Measurements from ENCODE around the gene SOX21.

Gene SOX21

DNA sequence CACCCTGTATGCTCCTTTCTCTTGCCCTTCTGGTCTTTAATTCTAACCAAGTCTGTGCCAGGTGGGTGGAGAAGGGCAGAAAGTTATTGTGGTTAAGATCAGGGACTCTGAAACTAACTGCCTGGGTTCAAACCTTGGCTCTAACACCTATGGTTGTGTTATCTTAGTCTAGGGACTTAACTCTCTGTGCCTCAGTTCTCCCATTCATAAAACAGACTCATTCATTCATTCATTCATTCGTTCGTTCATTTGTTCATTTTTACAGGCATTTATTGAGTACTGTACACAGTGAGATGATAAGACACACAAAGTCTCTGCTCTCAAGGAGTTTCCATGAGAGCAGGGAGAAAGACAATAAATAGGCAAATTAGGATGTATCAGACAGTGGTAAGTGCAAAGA, 30.1 kb downstream of the SOX21 start:
- H3K4me3 ChIP-seq (replicated peaks in 1 of 2; ENCODE audit: low read depth in 2 of 2, low read length in 2 of 2): no peak overlapping the region
- TF ChIP-seq, protein P1, sequence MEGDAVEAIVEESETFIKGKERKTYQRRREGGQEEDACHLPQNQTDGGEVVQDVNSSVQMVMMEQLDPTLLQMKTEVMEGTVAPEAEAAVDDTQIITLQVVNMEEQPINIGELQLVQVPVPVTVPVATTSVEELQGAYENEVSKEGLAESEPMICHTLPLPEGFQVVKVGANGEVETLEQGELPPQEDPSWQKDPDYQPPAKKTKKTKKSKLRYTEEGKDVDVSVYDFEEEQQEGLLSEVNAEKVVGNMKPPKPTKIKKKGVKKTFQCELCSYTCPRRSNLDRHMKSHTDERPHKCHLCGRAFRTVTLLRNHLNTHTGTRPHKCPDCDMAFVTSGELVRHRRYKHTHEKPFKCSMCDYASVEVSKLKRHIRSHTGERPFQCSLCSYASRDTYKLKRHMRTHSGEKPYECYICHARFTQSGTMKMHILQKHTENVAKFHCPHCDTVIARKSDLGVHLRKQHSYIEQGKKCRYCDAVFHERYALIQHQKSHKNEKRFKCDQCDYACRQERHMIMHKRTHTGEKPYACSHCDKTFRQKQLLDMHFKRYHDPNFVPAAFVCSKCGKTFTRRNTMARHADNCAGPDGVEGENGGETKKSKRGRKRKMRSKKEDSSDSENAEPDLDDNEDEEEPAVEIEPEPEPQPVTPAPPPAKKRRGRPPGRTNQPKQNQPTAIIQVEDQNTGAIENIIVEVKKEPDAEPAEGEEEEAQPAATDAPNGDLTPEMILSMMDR (IDR thresholded peaks at IDR 0.05; ENCODE audit: low read depth, low read length): no peak

DNA sequence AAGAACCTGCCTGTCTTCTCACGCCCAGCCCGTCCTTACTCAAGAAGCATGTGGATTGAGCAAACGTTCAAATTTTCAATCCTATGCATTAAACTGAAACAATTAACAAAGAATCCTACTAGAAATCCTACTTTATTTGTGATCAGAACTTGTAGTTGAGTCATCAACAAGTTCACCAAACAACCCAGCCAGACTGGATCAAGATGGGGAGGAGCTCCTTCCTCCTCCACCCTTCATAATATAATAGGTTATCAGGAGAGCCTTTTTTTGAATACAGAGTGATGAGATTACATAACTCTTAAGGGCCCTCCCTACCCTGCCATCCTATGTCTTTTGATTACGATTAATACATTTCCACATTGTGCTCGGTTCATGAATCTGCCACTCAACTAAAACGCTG, 32.7 kb downstream of the SOX21 start:
- DNase-seq (ENCODE audit: low read depth in 2 of 2): no peak
- TF ChIP-seq, protein P1 (IDR thresholded peaks at IDR 0.05; ENCODE audit: low read depth, low read length): no peak
- no peak overlapping the region for H3K4me3 ChIP-seq (replicated peaks in 1 of 2; ENCODE audit: low read depth in 2 of 2, low read length in 2 of 2)

More for the DNA sequence above, 30.1 kb downstream of the SOX21 start:
- DNase-seq (ENCODE audit: low read depth in 2 of 2): no peak

DNA sequence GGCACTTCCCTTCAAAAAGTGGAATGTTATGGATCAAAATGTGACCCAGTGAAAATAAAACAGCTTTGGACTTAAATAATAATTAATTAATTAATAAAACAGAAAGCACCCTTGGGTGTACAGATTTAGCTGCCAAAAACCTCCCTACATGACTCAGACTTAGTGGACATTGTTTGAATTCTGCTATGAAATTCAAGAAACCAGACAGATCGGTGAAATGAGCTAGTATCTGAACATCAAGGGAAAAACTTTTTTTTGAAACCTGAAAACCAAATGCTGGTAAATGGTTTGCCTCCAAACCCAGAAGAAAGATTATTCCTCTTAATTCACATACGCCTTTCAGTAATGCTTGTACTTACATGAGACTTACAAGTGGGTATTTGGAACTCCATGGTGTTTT, 33.5 kb downstream of the SOX21 start:
- TF ChIP-seq, protein P1 (IDR thresholded peaks at IDR 0.05; ENCODE audit: low read depth, low read length): no peak
- no peak overlapping the region for H3K4me3 ChIP-seq (replicated peaks in 1 of 2; ENCODE audit: low read depth in 2 of 2, low read length in 2 of 2)
- no peak for DNase-seq (ENCODE audit: low read depth in 2 of 2)

DNA sequence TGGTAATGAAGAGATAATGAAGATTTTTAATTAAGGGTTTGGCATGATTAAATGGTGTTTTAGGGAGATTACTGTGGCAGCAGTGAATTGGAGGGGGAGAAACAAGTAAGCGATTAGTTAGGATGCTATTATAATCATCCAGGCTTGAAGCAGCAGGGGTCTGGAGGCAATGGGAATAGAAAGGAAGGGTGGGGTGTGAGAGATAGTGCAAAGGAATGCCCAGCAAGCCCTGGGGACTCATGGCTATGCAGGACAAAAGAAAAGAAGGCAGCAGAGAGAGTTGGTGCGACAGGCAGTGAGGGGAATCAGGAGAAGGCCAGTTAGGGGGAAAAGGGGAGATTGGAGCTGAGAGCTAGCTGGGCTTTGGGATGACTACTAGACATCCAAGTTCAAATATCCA, 34.5 kb downstream of the SOX21 start:
- H3K4me3 ChIP-seq (replicated peaks in 1 of 2; ENCODE audit: low read depth in 2 of 2, low read length in 2 of 2): no peak overlapping the region
- TF ChIP-seq, protein P1 (IDR thresholded peaks at IDR 0.05; ENCODE audit: low read depth, low read length): no peak
- DNase-seq (ENCODE audit: low read depth in 2 of 2): no peak

DNA sequence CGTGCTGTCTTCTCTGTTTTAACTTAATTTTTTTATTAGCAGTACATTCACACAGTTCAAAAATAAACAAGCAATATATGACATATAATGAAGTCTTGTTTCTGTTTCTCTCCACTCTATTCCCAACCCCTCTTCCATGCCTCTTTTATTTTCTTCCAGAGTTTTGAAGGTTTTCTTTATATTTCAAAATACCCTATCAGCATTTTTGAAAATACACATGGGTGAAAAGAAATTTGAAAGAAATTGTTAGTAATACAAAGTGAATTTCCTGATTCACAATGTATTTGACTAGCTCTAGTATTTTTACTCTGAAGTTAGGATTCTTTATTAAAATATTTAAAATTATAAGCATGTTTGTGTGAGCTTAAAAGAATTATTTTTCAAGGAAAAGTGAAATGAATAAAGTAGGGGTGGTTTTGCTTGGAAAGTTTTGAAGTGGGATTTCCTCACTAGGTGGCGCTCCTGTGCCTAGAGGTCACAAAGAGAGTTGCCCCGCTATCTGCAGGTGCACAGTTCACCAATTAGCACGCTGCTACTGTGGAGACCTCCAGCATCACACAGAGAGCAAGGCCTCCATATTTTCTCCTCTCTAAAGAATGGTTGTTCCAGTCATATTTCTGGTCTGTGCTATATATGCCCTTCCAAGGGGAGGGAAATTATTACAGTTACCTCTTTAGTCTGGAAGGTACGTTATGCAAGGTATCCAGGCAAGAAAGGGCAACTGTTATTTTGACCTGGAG, 37.6 kb downstream of the SOX21 start:
- peak; percentile 54 to 68 for DNase-seq (ENCODE audit: low read depth in 2 of 2)
- no peak overlapping the region for H3K4me3 ChIP-seq (replicated peaks in 1 of 2; ENCODE audit: low read depth in 2 of 2, low read length in 2 of 2)
- TF ChIP-seq, protein P1 (IDR thresholded peaks at IDR 0.05; ENCODE audit: low read depth, low read length): peak; percentile 80

DNA sequence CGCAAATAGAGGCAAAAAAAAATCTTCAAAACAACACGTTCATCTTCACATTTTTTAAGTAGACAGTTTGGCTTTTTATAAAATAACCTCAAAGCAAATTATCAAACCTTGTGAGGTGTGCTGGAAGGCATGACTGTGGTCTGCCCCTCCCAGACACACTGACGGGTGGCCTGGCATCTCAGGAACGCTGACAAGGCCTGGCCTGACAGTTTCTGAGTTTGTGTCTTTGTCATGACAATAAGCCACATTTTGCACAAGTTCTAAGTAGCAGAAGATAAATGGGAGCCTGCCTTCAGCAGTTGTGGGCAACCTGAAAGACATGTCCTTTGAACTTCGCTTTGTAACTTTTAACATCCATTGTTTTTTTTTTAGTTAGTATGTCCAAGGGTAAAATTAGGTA, 38.5 kb downstream of the SOX21 start:
- TF ChIP-seq, protein P1 (IDR thresholded peaks at IDR 0.05; ENCODE audit: low read depth, low read length): no peak
- no peak for DNase-seq (ENCODE audit: low read depth in 2 of 2)
- no peak overlapping the region for H3K4me3 ChIP-seq (replicated peaks in 1 of 2; ENCODE audit: low read depth in 2 of 2, low read length in 2 of 2)

DNA sequence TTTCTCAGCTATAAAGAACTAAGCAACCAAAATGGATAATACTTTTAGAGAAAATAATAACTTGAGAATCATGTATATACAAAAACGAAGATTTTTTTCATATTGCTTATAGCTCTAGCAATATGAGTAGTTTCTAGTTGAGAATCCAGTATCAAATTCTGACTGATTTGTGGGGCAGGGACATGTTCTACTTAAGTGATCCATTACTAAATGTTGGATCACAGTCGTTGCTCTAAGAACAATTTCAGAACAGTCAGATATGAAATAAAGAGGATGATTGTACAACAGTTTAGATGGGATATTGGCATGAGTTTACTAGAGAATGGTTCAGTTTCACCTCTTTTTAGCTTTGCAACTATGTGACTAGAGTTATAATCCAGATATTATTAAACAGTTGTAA, 39.9 kb downstream of the SOX21 start:
- no peak overlapping the region for H3K4me3 ChIP-seq (replicated peaks in 1 of 2; ENCODE audit: low read depth in 2 of 2, low read length in 2 of 2)
- TF ChIP-seq, protein P1 (IDR thresholded peaks at IDR 0.05; ENCODE audit: low read depth, low read length): no peak

More for the DNA sequence above, 39.9 kb downstream of the SOX21 start:
- DNase-seq (ENCODE audit: low read depth in 2 of 2): no peak

Data from cardiac fibroblast (primary cell).